Measurements from ENCODE around the gene DNAJB2.
A peak's percentile ranks its signal among the peaks of the same experiment; 100 is the strongest.

DNAJB2 gene

GRCh38 chr2:219279151-219279915, at the start of gene DNAJB2:
Gene DNAJB2 (plus strand): TSS chr2:219279366. CDS start chr2:219279834, 468 bp downstream.
- DNase-seq (ENCODE audit: low spot score): peak; percentile 98

- DNase-seq (ENCODE audit: low spot score): peak; percentile 59
These were observed 49.1 kb upstream of the DNAJB2 start for GRCh38 chr2:219230059-219230540.

- DNase-seq (ENCODE audit: low spot score): no peak
These were observed 44.8 kb upstream of the DNAJB2 start for GRCh38 chr2:219234331-219234730.

- DNase-seq (ENCODE audit: low spot score): no peak
These were observed 35.8 kb upstream of the DNAJB2 start for GRCh38 chr2:219243291-219243761.

GRCh38 chr2:219244789-219245147, 34.4 kb upstream of the DNAJB2 start:
- no peak for DNase-seq (ENCODE audit: low spot score)

GRCh38 chr2:219245148-219245898, 33.8 kb upstream of the DNAJB2 start, which contains the start of the genes GLB1L and STK16:
Gene GLB1L (minus strand): TSS chr2:219245444. CDS start chr2:219243573, 1,871 bp downstream.
Gene STK16 (plus strand): TSS chr2:219245479. CDS start chr2:219246000, 521 bp downstream.
- DNase-seq (ENCODE audit: low spot score): peak; percentile 95

GRCh38 chr2:219245899-219246230, 33.3 kb upstream of the DNAJB2 start:
- DNase-seq (ENCODE audit: low spot score): no peak

- DNase-seq (ENCODE audit: low spot score): no peak
These were observed 32.6 kb upstream of the DNAJB2 start for GRCh38 chr2:219246559-219246958.

GRCh38 chr2:219247678-219248642, 31.2 kb upstream of the DNAJB2 start:
- no peak for DNase-seq (ENCODE audit: low spot score)

- no peak for DNase-seq (ENCODE audit: low spot score)
These were observed 30.3 kb upstream of the DNAJB2 start for GRCh38 chr2:219248845-219249202.

- DNase-seq (ENCODE audit: low spot score): peak; percentile 76
These were observed 29.8 kb upstream of the DNAJB2 start for GRCh38 chr2:219249203-219249980.

- DNase-seq (ENCODE audit: low spot score): no peak
These were observed 29.0 kb upstream of the DNAJB2 start for GRCh38 chr2:219250049-219250781.

GRCh38 chr2:219251656-219252055, 27.5 kb upstream of the DNAJB2 start:
- no peak for DNase-seq (ENCODE audit: low spot score)

GRCh38 chr2:219252084-219252483, 27.1 kb upstream of the DNAJB2 start:
- DNase-seq (ENCODE audit: low spot score): no peak

- DNase-seq (ENCODE audit: low spot score): no peak
These were observed 26.6 kb upstream of the DNAJB2 start for GRCh38 chr2:219252570-219252899.

GRCh38 chr2:219252900-219253752, 26.0 kb upstream of the DNAJB2 start, which contains the start of gene TUBA4B:
Gene TUBA4B (plus strand): TSS chr2:219253243. CDS start chr2:219253408, 165 bp downstream.
- no peak for DNase-seq (ENCODE audit: low spot score)

- DNase-seq (ENCODE audit: low spot score): peak; percentile 91
These were observed 25.2 kb upstream of the DNAJB2 start, which contains the start of gene TUBA4A for GRCh38 chr2:219253753-219254589. Gene TUBA4A (minus strand): TSS chr2:219253918. CDS start chr2:219253858, 60 bp downstream.

GRCh38 chr2:219254590-219255201, 24.5 kb upstream of the DNAJB2 start:
- DNase-seq (ENCODE audit: low spot score): no peak

Measured in HuH-7.5 (cell line).